Neural cell (in vitro differentiated cells): Measurements from ENCODE around the gene PARG. TPM values are rescaled to one million over a fixed set of nuclear protein-coding genes. Genes with fewer than 3 reads are reported as not detected.

ENCODE experiments used
- H2AFZ ChIP-seq: fragments of 200-600, 300-800 bp; sonication (generic), shearing (Covaris generic); 2 replicates; pipeline ENCODE4 v1.6.0; 2014; ENCODE audit warnings: low read depth, mild to moderate bottlenecking, antibody characterized with exemption, low read length, moderate library complexity
- H3F3A ChIP-seq: fragments of 200-600 bp; shearing (Covaris generic); 2 replicates; pipeline ENCODE4 v1.6.1; 2016; ENCODE audit warnings: mild to moderate bottlenecking, moderate library complexity, mixed read lengths, antibody characterized with exemption, low read length; ENCODE audit not compliant: insufficient read depth, poor library complexity, severe bottlenecking
- H3K27ac ChIP-seq: fragments of 200-600, 300-800 bp; sonication (generic), shearing (Covaris generic); 2 replicates; pipeline ENCODE4 v1.5.1; 2014; ENCODE audit warnings: mild to moderate bottlenecking, low read length, moderate library complexity
- H3K27me3 ChIP-seq: fragments of 300-800, 200-600 bp; sonication (generic), shearing (Covaris generic); 2 replicates; pipeline ENCODE4 v1.6.0; 2014; ENCODE audit warnings: mild to moderate bottlenecking, low read depth, low read length, moderate library complexity; ENCODE audit not compliant: insufficient read depth
- H3K36me3 ChIP-seq: fragments of 300-800, 200-600 bp; sonication (generic), shearing (Covaris generic); 2 replicates; pipeline ENCODE4 v1.5.1; 2014; ENCODE audit warnings: mild to moderate bottlenecking, antibody characterized with exemption, low read length, moderate library complexity; ENCODE audit not compliant: insufficient read depth
- H3K4me2 ChIP-seq: fragments of 300-800, 200-600 bp; sonication (generic), shearing (Covaris generic); 2 replicates; pipeline ENCODE4 v1.6.0; 2014; ENCODE audit warnings: mild to moderate bottlenecking, low read length
- H3K4me3 ChIP-seq: fragments of 300-800, 200-600 bp; sonication (generic), shearing (Covaris generic); 2 replicates; pipeline ENCODE4 v1.5.1; 2014; ENCODE audit warnings: mild to moderate bottlenecking, low read length, moderate library complexity
- H3K79me2 ChIP-seq: fragments of 200-600 bp; shearing (Covaris generic); replicated peaks from 2 replicates; pipeline ENCODE4 v1.6.0; 2014; ENCODE audit warnings: mild to moderate bottlenecking, low read length, moderate library complexity; ENCODE audit not compliant: insufficient read depth
- H3K9ac ChIP-seq: fragments of 300-800, 200-600 bp; sonication (generic), shearing (Covaris generic); 2 replicates; pipeline ENCODE4 v1.6.1; 2016; ENCODE audit warnings: mild to moderate bottlenecking, low read length, mixed read lengths
- H3K9me2 ChIP-seq: fragments of 200-600 bp; shearing (Covaris generic); 2 replicates; pipeline ENCODE4 v1.6.1; 2016; ENCODE audit warnings: mild to moderate bottlenecking, low read length, mixed read lengths; ENCODE audit not compliant: insufficient read depth
- H3K9me3 ChIP-seq: fragments of 200-600, 300-800 bp; sonication (generic), shearing (Covaris generic); 2 replicates; pipeline ENCODE4 v1.6.1; 2016; ENCODE audit warnings: mild to moderate bottlenecking, mixed run types, low read length, moderate library complexity, mixed read lengths
- H4K20me1 ChIP-seq: fragments of 200-600 bp; shearing (Covaris generic); 2 replicates; pipeline ENCODE4 v1.6.1; 2016; ENCODE audit warnings: mild to moderate bottlenecking, mixed run types; ENCODE audit not compliant: insufficient read depth
- CTCF ChIP-seq: fragments of 450-650 bp; IDR thresholded peaks from 2 replicates; pipeline ENCODE4 v1.5.1; 2014; ENCODE audit warnings: antibody characterized with exemption, mild to moderate bottlenecking, moderate library complexity; ENCODE audit not compliant: poor library complexity, severe bottlenecking
- EP300 ChIP-seq: fragments of 450-650 bp; conservative IDR thresholded peaks from 2 replicates; pipeline ENCODE4 v1.6.1; 2014; ENCODE audit warnings: antibody characterized with exemption, mild to moderate bottlenecking, moderate library complexity; ENCODE audit not compliant: poor library complexity, severe bottlenecking
- EZH2 ChIP-seq: fragments of 200-600, 300-800 bp; shearing (Covaris generic), sonication (generic); IDR thresholded peaks from 2 replicates; pipeline ENCODE4 v1.6.1; 2014; ENCODE audit warnings: antibody characterized with exemption, low read length, borderline replicate concordance, mild to moderate bottlenecking; ENCODE audit not compliant: insufficient read depth, poor library complexity, severe bottlenecking
- MXI1 ChIP-seq: fragments of 450-650 bp; conservative IDR thresholded peaks from 2 replicates; pipeline ENCODE4 v1.6.1; 2014; ENCODE audit warnings: antibody characterized with exemption, mild to moderate bottlenecking; ENCODE audit not compliant: poor library complexity, severe bottlenecking
- POLR2AphosphoS5 ChIP-seq: IDR thresholded peaks from 2 replicates; pipeline ENCODE4 v1.6.1; 2012
- RAD21 ChIP-seq: fragments of 450-650 bp; conservative IDR thresholded peaks from 2 replicates; pipeline ENCODE4 v1.6.1; 2014; ENCODE audit warnings: antibody characterized with exemption, mild to moderate bottlenecking, moderate library complexity
- REST ChIP-seq: IDR thresholded peaks from 2 replicates; pipeline ENCODE4 v1.6.1; 2012; ENCODE audit warnings: borderline replicate concordance
- SMC3 ChIP-seq: fragments of 450-650 bp; conservative IDR thresholded peaks from 2 replicates; pipeline ENCODE4 v1.6.1; 2014; ENCODE audit warnings: antibody characterized with exemption, mild to moderate bottlenecking, moderate library complexity; ENCODE audit not compliant: poor library complexity
- TAF1 ChIP-seq: IDR thresholded peaks from 2 replicates; pipeline ENCODE4 v1.6.1; 2012; ENCODE audit warnings: low read depth
- polyA plus RNA-seq: library from polyadenylated mRNA; depleted of rRNA; stranded (reverse); fragments of >200 nt; gene quantifications from 2 replicates; pipeline ENCODE4 v1.2.3, GENCODE V29; 2014

The PARG gene
- polyA plus RNA-seq, 1 donor from 2014 or later = 36.0 TPM

GRCh38 chr10:49784681-49785080, 157.1 kb downstream of the PARG start:
- H3K4me3 ChIP-seq = no peak overlapping the region
- no peak overlapping the region for H2AFZ ChIP-seq
- H4K20me1 ChIP-seq = no peaks in the 10 kb centered on the region
- H3F3A ChIP-seq = no peaks in the 10 kb centered on the region
- no peaks in the 10 kb centered on the region for H3K9me2 ChIP-seq
- no peak overlapping the region for H3K27ac ChIP-seq
- no peak overlapping the region for H3K9ac ChIP-seq
- no peaks in the 10 kb centered on the region for H3K36me3 ChIP-seq
- no peaks in the 10 kb centered on the region for H3K9me3 ChIP-seq
- H3K4me2 ChIP-seq = no peak overlapping the region
- no peaks in the 10 kb centered on the region for H3K79me2 ChIP-seq
- H3K27me3 ChIP-seq = no peaks in the 10 kb centered on the region
- no peak for TF ChIP-seq TAF1
- no peak for TF ChIP-seq SMC3
- TF ChIP-seq POLR2AphosphoS5 = no peak
- TF ChIP-seq MXI1 = no peak
- no peak for TF ChIP-seq REST
- TF ChIP-seq EP300 = no peak
- no peak for TF ChIP-seq EZH2
- TF ChIP-seq RAD21 = no peak
- no peak for TF ChIP-seq CTCF

GRCh38 chr10:49783645-49784044, 158.2 kb downstream of the PARG start:
- H4K20me1 ChIP-seq = no peaks in the 10 kb centered on the region
- no peaks in the 10 kb centered on the region for H3K27me3 ChIP-seq
- H3K79me2 ChIP-seq = no peaks in the 10 kb centered on the region
- no peak overlapping the region for H2AFZ ChIP-seq
- no peak overlapping the region for H3K9ac ChIP-seq
- no peak overlapping the region for H3K4me2 ChIP-seq
- H3K36me3 ChIP-seq = no peaks in the 10 kb centered on the region
- H3K9me2 ChIP-seq = no peaks in the 10 kb centered on the region
- TF ChIP-seq TAF1 (no peak), MXI1 (no peak), CTCF (no peak), EZH2 (no peak), REST (no peak), SMC3 (no peak), RAD21 (no peak), EP300 (no peak), POLR2AphosphoS5 (no peak)
- no peaks in the 10 kb centered on the region for H3F3A ChIP-seq
- no peaks in the 10 kb centered on the region for H3K9me3 ChIP-seq
- H3K27ac ChIP-seq = no peak overlapping the region
- no peak overlapping the region for H3K4me3 ChIP-seq
